B cell (primary cell): Measurements from ENCODE around the gene SARNP. TPM values are rescaled to one million over a fixed set of nuclear protein-coding genes. Genes with fewer than 3 reads are reported as not detected.

Source experiments
- ATAC-seq: fragments of 200-7000 bp; cut with Tn5 transposase; one replicate; pipeline ENCODE4 v1.10.0; 2021; ENCODE audit warnings: low read depth, mild to moderate bottlenecking, moderate number of reproducible peaks, moderate library complexity
- CTCF ChIA-PET: fragments of 350-600 bp; sonication (Branson Sonifier 250); formaldehyde crosslinking; loops from one replicate; lab custom pipeline; 2021; ENCODE audit warnings: antibody characterized with exemption, inconsistent platforms; lab: Charles Lee
- POLR2A ChIA-PET: fragments of 350-600 bp; sonication (Branson Sonifier 250); formaldehyde crosslinking; loops from one replicate; lab custom pipeline; 2021; ENCODE audit warnings: antibody characterized with exemption; lab: Charles Lee
- DNase-seq: peaks from one replicate; pipeline ENCODE4 v3.0.0; 2013
- H2AFZ ChIP-seq: 2 replicates; pipeline ENCODE4 v1.6.1; 2012; ENCODE audit warnings: mild to moderate bottlenecking, low read depth, low read length; ENCODE audit not compliant: insufficient read depth, poor library complexity, severe bottlenecking
- H3K27ac ChIP-seq, 2 donors: 1 replicate in 1 of 2; 2 replicates in 1 of 2; pipeline ENCODE4 v1.5.1; 2012 to 2013; ENCODE audit warnings: low read length in 2 of 2, mild to moderate bottlenecking in 2 of 2, moderate library complexity in 1 of 2
- H3K27me3 ChIP-seq, 4 experiments: fragments of 200-600 bp in 1 of 4; sonication (generic) in 1 of 4; replicated peaks in 1 of 4; 1 replicate in 2 of 4; 2 replicates in 2 of 4; pipeline versions ENCODE4 v1.6.1 to v1.7.0; 2013 to 2016; ENCODE audit warnings: low read length in 3 of 4, mild to moderate bottlenecking in 2 of 4, mixed read lengths in 1 of 4, moderate library complexity in 1 of 4; ENCODE audit not compliant: insufficient read depth in 4 of 4, control insufficient read depth in 3 of 4; ENCODE audit errors: control extremely low read depth in 1 of 4
- H3K36me3 ChIP-seq, 2 experiments: replicated peaks in 1 of 2; 1 replicate in 1 of 2; 2 replicates in 1 of 2; pipeline versions ENCODE4 v1.6.1 to v1.7.1; 2013; ENCODE audit warnings: low read length in 1 of 2; ENCODE audit not compliant: insufficient read depth in 2 of 2, control insufficient read depth in 1 of 2; ENCODE audit errors: control extremely low read depth in 1 of 2, extremely low read depth in 1 of 2
- H3K4me1 ChIP-seq, 2 donors: fragments of 200-600 bp in 1 of 2; sonication (generic) in 1 of 2; 1 replicate in 1 of 2; 2 replicates in 1 of 2; pipeline versions ENCODE4 v1.5.1 to v1.6.1; 2013 to 2017; ENCODE audit warnings: low read length in 2 of 2; ENCODE audit not compliant: control insufficient read depth in 2 of 2, insufficient read depth in 2 of 2
- H3K4me2 ChIP-seq: replicated peaks from 2 replicates; pipeline ENCODE3; 2012; ENCODE audit warnings: mild to moderate bottlenecking, low read depth, low read length; ENCODE audit not compliant: poor library complexity, severe bottlenecking
- H3K4me3 ChIP-seq, 5 experiments: fragments of 200-600 bp in 1 of 5; sonication (generic) in 1 of 5; 1 replicate in 3 of 5; 2 replicates in 2 of 5; pipeline versions ENCODE4 v1.5.1 to v1.7.0; 2011 to 2016; ENCODE audit warnings: low read length in 4 of 5, mild to moderate bottlenecking in 4 of 5, low read depth in 2 of 5, control low read depth in 1 of 5, moderate library complexity in 1 of 5; ENCODE audit not compliant: insufficient read depth in 1 of 5; ENCODE audit errors: control extremely low read depth in 1 of 5, extremely low read depth in 1 of 5
- H3K79me2 ChIP-seq: fragments of 200-600 bp; sonication (generic); one replicate; pipeline ENCODE4 v1.6.0; 2016; ENCODE audit warnings: low read length; ENCODE audit not compliant: control insufficient read depth, insufficient read depth
- H3K9ac ChIP-seq: fragments of 200-600 bp; sonication (generic); 2 replicates; pipeline ENCODE4 v1.6.1; 2017; ENCODE audit warnings: mild to moderate bottlenecking, low read length, moderate library complexity
- H3K9me3 ChIP-seq, 3 donors: one replicate each; pipeline versions ENCODE4 v1.6.1 to v1.7.1; 2013; ENCODE audit warnings: low read length in 2 of 3; ENCODE audit not compliant: control insufficient read depth in 2 of 3, insufficient read depth in 1 of 3; ENCODE audit errors: control extremely low read depth in 1 of 3
- H4K20me1 ChIP-seq: 2 replicates; pipeline ENCODE4 v1.6.0; 2012; ENCODE audit warnings: mild to moderate bottlenecking, low read length; ENCODE audit not compliant: insufficient read depth, control insufficient read depth, poor library complexity, severe bottlenecking
- H3K27ac Mint-ChIP-seq: one replicate; pipeline ENCODE4 v1.8.0; 2021; ENCODE audit warnings: mixed read lengths
- H3K27me3 Mint-ChIP-seq: one replicate; pipeline ENCODE4 v1.8.0; 2021; ENCODE audit warnings: mixed read lengths
- H3K4me1 Mint-ChIP-seq: one replicate; pipeline ENCODE4 v1.8.0; 2021; ENCODE audit warnings: mixed read lengths
- H3K4me3 Mint-ChIP-seq: one replicate; pipeline ENCODE4 v1.8.0; 2021; ENCODE audit warnings: mixed read lengths
- H3K9me3 Mint-ChIP-seq: one replicate; pipeline ENCODE4 v1.8.0; 2022; ENCODE audit warnings: mixed read lengths; ENCODE audit not compliant: insufficient read depth
- EZH2 ChIP-seq: IDR thresholded peaks from 2 replicates; pipeline ENCODE4 v1.6.1; 2012; ENCODE audit warnings: borderline replicate concordance, low read depth, mild to moderate bottlenecking, moderate library complexity, low read length; ENCODE audit not compliant: insufficient read depth, poor library complexity, severe bottlenecking
- WGBS: methylation state at CpG from one replicate; pipeline ENCODE4 v1.1.5; 2013; ENCODE audit warnings: missing lambda C conversion rate; ENCODE audit not compliant: insufficient coverage; 5-methylcytosine and 5-hydroxymethylcytosine counted together
- intact Hi-C: fragments of 100-400 bp; cut with micrococcal nuclease; formaldehyde crosslinking; loops from one replicate; pipeline ENCODE4 v1.10.0; 2022
- polyA plus RNA-seq: library from polyadenylated mRNA; depleted of rRNA; stranded (reverse); fragments of >200 nt; gene quantifications from 2 replicates; pipeline ENCODE4 v1.2.3, GENCODE V29; 2012
- total RNA-seq, 2 donors: library from RNA; stranded (reverse); fragments of 120-200 nt in 1 of 2; gene quantifications; 1 replicate in 1 of 2; 2 replicates in 1 of 2; pipeline versions ENCODE4 v1.2.3 to v1.2.4, GENCODE V29; 2013 to 2022
- TF ChIP-seq, protein P1 (sequence below): fragments of 200-600 bp; IDR thresholded peaks from one replicate; pipeline ENCODE4 v1.8.0; 2022; ENCODE audit warnings: antibody characterized with exemption, mild to moderate bottlenecking

The SARNP gene
- total and polyA plus RNA-seq, 2 donors (not counting 1 experiment from before 2014, with no cell fraction given), result 22.6 to 46.4 TPM

DNA sequence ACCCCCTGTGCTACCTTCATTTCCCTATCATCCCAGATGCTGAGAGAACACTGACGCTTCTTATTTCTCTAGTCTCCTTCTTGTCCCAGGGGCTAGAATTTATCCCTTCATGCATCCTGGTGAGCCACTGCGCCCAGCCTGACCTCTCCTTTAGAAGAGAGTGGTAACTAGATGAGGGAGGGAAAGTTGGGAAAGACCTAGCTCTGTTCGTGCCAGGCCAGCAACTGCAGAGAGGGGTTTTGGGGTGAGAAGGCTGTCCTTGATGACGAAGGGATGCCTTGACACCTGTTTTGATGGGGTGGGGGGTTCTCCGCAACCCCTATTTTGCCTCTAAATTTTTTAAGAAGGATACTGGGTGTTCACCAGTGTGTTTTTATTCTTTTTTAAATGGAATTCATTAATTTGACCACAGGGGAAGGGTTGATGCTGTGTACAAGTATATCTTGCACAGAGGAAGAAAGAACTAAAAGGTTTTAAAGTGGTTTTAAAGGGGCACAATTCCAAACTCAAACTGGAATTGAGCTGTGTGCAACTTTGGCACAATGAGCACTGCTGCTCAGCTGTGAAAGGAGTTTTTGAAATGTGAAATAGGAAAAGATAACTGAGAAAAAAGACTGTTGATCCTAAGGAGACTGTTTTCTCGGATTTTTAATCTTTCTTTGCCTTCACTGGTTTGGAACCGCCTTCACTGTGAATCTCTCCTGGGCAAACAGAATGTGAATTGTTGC, 32.3 kb upstream of the SARNP start:
- Histone ChIP-seq H3K79me2 (no peaks in the 10 kb centered on the region), H3K4me1 (no peaks in the 10 kb centered on the region), H3K9ac (no peak overlapping the region), H3K27me3 (peaks cover 0 to 10% (median 9%) of the 10 kb centered on the region in 4 experiments), H4K20me1 (no peaks in the 10 kb centered on the region), H3K4me3 (no peak overlapping the region), H3K36me3 (no peaks in the 10 kb centered on the region), H3K27ac (no peak overlapping the region), H3K9me3 (no peaks in the 10 kb centered on the region), H2AFZ (no peak overlapping the region), H3K4me2 (no peak overlapping the region)
- Mint-ChIP-seq H3K9me3 (no peaks in the 10 kb centered on the region), H3K4me1 (no peaks in the 10 kb centered on the region), H3K27me3 (peaks cover 31% of the 10 kb centered on the region), H3K4me3 (no peak overlapping the region), H3K27ac (no peak overlapping the region)
- WGBS, result 92% methylated on average over 4 of the region's 7 CpGs
- TF ChIP-seq, protein P1, sequence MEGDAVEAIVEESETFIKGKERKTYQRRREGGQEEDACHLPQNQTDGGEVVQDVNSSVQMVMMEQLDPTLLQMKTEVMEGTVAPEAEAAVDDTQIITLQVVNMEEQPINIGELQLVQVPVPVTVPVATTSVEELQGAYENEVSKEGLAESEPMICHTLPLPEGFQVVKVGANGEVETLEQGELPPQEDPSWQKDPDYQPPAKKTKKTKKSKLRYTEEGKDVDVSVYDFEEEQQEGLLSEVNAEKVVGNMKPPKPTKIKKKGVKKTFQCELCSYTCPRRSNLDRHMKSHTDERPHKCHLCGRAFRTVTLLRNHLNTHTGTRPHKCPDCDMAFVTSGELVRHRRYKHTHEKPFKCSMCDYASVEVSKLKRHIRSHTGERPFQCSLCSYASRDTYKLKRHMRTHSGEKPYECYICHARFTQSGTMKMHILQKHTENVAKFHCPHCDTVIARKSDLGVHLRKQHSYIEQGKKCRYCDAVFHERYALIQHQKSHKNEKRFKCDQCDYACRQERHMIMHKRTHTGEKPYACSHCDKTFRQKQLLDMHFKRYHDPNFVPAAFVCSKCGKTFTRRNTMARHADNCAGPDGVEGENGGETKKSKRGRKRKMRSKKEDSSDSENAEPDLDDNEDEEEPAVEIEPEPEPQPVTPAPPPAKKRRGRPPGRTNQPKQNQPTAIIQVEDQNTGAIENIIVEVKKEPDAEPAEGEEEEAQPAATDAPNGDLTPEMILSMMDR, result no peak
- TF ChIP-seq EZH2, result no peak
- ATAC-seq (no peak), DNase-seq (no peak)
- intact Hi-C loops, result no loop called here
- ChIA-PET CTCF (no interaction called here), POLR2A (no interaction called here)

DNA sequence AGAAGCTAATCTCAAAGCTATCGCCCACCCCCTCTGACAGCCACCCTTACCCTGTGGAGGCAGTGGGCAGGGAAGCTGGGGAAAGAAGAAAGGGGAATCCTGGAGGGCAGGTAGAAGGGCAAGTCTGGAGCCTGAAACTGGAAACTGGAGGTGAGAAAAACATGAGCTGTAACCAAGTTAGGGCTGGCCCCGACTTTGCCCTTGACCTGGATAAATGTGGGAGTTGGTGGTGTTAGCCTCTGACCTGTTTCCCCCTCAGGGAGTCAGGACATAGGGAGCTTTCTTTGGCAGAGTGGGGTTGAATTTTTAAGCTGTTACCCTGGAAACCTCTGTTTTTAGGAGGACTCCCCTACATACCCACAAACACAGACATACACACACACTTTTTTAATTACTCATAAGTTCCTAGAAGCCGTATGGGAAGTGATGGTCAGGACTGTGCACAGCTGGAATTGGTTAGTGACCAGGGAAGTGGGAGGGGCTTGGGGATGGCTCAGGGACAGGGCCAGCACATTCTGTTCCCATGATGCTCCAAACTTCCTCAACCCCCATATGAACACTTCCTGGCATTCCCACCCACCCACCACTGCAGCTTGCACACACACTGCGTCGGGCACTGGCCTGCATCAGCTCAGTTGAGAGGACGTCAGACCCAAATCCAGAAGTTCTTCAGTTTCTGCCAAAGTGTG, 30.2 kb upstream of the SARNP start:
- 67% methylated on average over 3 of the region's 6 CpGs for WGBS
- ATAC-seq, result no peak
- DNase-seq, result no peak
- Mint-ChIP-seq H3K4me1 (no peaks in the 10 kb centered on the region), H3K27ac (no peak overlapping the region), H3K4me3 (no peak overlapping the region), H3K27me3 (peaks cover 30% of the 10 kb centered on the region), H3K9me3 (no peaks in the 10 kb centered on the region)
- Histone ChIP-seq H2AFZ (no peak overlapping the region), H3K9me3 (no peaks in the 10 kb centered on the region), H3K4me1 (no peaks in the 10 kb centered on the region), H3K4me2 (no peak overlapping the region), H3K9ac (no peak overlapping the region), H3K27ac (no peak overlapping the region), H3K79me2 (no peaks in the 10 kb centered on the region), H3K36me3 (no peaks in the 10 kb centered on the region), H3K27me3 (peaks cover 0 to 10% (median 9%) of the 10 kb centered on the region in 4 experiments), H3K4me3 (no peak overlapping the region), H4K20me1 (no peaks in the 10 kb centered on the region)
- ChIA-PET CTCF (interaction anchor here (1.1 kb wide), 1 partner anchor 93 kb away, joined by 3 read pairs; no protein-coding TSS in a partner anchor), POLR2A (no interaction called here)
- intact Hi-C loops, result no loop called here
- TF ChIP-seq, protein P1, result no peak
- TF ChIP-seq EZH2, result no peak
